ENCODE data around the gene DMD.

GRCh38 chrX:31092476-31092875 is 2118.9 kb downstream of the DMD start:
- no peak for TF ChIP-seq CTCF (IDR thresholded peaks at IDR 0.05)
- TF ChIP-seq POLR2AphosphoS5 (IDR thresholded peaks at IDR 0.05): no peak
